Measurements from ENCODE around the gene IGF1R.

Gene IGF1R

DNA sequence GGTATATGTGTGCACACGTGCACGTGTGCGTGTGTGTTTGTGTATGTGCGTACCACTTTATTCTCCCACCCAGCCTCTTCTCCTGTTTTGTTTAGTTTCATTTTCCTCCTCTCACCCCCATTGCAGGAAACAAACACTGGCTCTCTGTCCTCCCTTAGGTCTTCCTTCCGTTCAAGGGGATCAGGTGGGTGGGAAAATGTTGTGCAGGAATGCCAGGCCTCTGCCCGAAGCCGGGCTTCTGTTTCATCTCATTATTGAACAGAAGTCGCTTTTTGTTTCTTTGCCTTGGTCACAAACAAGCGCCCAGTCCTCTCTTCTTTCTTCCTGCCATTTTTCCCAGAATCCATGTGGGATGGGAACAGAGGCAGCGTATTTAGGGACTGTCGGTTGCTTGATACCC is 69.6 kb downstream of the IGF1R start:
- H3K36me3 ChIP-seq (replicated peaks; ENCODE audit: low read depth, low read length): peaks cover 2% of the 10 kb centered on the region
- H3K79me2 ChIP-seq (ENCODE audit: low read length): peaks cover 57% of the 10 kb centered on the region
- H3K9me3 ChIP-seq (ENCODE audit: insufficient read depth, low read length): no peaks in the 10 kb centered on the region
- peaks cover 23% of the 10 kb centered on the region for H3K4me1 ChIP-seq (ENCODE audit: low read length)
- H3K27ac ChIP-seq (ENCODE audit: low read length): no peak overlapping the region
- H3K4me3 ChIP-seq (ENCODE audit: low read length): no peak overlapping the region
- peaks cover 63% of the 10 kb centered on the region for H4K20me1 ChIP-seq (ENCODE audit: insufficient read depth, low read length)
- TF ChIP-seq, protein P1, sequence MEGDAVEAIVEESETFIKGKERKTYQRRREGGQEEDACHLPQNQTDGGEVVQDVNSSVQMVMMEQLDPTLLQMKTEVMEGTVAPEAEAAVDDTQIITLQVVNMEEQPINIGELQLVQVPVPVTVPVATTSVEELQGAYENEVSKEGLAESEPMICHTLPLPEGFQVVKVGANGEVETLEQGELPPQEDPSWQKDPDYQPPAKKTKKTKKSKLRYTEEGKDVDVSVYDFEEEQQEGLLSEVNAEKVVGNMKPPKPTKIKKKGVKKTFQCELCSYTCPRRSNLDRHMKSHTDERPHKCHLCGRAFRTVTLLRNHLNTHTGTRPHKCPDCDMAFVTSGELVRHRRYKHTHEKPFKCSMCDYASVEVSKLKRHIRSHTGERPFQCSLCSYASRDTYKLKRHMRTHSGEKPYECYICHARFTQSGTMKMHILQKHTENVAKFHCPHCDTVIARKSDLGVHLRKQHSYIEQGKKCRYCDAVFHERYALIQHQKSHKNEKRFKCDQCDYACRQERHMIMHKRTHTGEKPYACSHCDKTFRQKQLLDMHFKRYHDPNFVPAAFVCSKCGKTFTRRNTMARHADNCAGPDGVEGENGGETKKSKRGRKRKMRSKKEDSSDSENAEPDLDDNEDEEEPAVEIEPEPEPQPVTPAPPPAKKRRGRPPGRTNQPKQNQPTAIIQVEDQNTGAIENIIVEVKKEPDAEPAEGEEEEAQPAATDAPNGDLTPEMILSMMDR (IDR thresholded peaks at IDR 0.05; ENCODE audit: low read depth, low read length): no peak
- TF ChIP-seq EZH2phosphoT487 (IDR thresholded peaks at IDR 0.05; ENCODE audit: low read depth): no peak
- no peak overlapping the region for H2AFZ ChIP-seq (ENCODE audit: low read depth, low read length)
- no peaks in the 10 kb centered on the region for H3K27me3 ChIP-seq (ENCODE audit: low read depth, low read length)
- H3K9ac ChIP-seq (ENCODE audit: low read length): no peak overlapping the region
- no peak overlapping the region for H3K4me2 ChIP-seq (ENCODE audit: low read length)

DNA sequence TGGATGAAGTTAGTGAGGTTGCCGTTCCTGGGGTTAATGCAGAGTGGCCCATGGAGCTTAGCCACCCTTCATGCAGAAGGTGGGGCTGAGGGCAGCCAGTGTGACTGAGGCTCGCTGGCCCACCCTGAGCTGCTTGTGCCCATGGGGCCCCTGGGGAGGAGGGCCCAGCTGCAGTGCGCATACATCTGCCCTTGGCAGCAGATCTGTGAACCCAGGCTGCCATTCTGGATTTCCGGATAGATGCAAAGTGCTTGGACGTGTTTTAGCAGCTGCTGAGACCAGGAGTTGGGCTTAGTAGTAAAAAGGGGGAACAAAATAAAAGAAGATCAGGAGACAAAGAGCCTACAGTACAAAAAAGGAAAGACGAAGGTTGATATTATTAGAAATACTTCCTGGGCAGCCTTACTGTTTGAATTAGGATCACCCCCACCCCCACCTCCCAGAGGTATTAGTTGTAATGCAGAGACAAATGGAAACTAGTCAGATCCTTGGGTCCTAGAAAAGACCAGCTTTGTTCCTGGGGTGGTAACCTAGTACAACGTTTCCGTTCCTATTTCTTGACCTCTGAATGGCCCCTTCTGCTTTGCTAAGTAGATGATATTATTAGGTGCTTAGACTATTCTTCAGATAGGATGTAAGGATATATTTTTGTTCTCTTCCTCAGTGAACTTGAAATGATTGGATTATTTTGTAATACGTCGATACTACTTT is 70.2 kb downstream of the IGF1R start:
- peaks cover 57% of the 10 kb centered on the region for H4K20me1 ChIP-seq (ENCODE audit: insufficient read depth, low read length)
- H3K9me3 ChIP-seq (ENCODE audit: insufficient read depth, low read length): no peaks in the 10 kb centered on the region
- H2AFZ ChIP-seq (ENCODE audit: low read depth, low read length): no peak overlapping the region
- no peak for TF ChIP-seq EZH2phosphoT487 (IDR thresholded peaks at IDR 0.05; ENCODE audit: low read depth)
- TF ChIP-seq, protein P1 (IDR thresholded peaks at IDR 0.05; ENCODE audit: low read depth, low read length): no peak
- H3K36me3 ChIP-seq (replicated peaks; ENCODE audit: low read depth, low read length): no peaks in the 10 kb centered on the region
- no peak overlapping the region for H3K4me2 ChIP-seq (ENCODE audit: low read length)
- H3K4me3 ChIP-seq (ENCODE audit: low read length): no peak overlapping the region
- H3K9ac ChIP-seq (ENCODE audit: low read length): no peak overlapping the region
- H3K27ac ChIP-seq (ENCODE audit: low read length): no peak overlapping the region
- H3K4me1 ChIP-seq (ENCODE audit: low read length): peaks cover 16% of the 10 kb centered on the region
- peaks cover 52% of the 10 kb centered on the region for H3K79me2 ChIP-seq (ENCODE audit: low read length)
- H3K27me3 ChIP-seq (ENCODE audit: low read depth, low read length): no peaks in the 10 kb centered on the region

DNA sequence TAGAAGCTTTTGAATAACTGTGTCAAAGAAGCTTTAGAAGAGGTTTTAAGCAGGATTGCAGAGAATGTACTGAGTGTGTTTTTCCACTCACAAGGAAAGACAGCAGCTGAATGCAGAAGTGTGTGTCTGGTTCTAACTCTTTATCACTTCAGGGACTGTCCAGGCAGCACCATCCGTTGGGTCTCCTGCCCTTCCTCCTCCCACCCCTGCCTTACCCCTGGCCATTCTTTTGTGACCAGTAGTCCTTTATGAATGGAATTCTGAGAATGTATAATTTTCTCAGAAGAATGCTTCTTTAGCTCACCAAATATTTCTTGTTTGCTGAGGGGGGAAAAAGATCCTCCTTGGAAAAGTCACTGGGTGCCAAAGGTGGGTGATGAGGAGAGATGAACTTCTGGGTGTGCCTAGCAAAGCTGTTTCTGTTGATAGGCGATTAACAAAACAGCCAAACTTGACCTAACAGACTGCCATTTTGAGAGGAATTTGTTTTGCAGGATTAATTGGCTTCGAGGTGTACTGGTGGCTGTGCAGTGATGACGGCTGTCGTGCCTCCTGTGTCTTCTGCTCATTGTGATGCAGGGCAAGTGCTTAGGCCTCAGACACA is 70.9 kb downstream of the IGF1R start:
- TF ChIP-seq, protein P1 (IDR thresholded peaks at IDR 0.05; ENCODE audit: low read depth, low read length): no peak
- TF ChIP-seq EZH2phosphoT487 (IDR thresholded peaks at IDR 0.05; ENCODE audit: low read depth): no peak
- H3K9ac ChIP-seq (ENCODE audit: low read length): no peak overlapping the region

DNA sequence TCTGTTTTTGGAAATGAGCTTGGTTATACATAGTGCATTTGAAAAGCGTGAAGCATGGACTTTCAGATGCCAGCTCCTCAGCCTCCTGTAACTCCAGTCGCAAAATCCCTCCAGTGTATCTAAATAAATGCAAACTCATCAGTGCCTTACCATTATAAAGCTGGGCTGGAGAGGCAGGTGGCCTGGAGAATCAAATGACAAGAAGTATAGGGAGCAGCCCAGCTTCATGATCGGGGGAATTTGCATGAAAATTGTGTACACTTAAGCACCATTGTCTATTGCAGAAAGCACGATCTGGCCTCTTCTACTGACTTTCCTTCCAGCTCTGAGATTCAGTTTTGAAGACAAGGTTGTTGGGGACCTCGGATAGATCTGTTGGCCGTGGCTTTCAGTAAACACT is 71.7 kb downstream of the IGF1R start:
- Histone ChIP-seq H3K9me3 (ENCODE audit: insufficient read depth, low read length) (no peaks in the 10 kb centered on the region), H2AFZ (ENCODE audit: low read depth, low read length) (no peak overlapping the region), H3K27ac (ENCODE audit: low read length) (no peak overlapping the region), H3K79me2 (ENCODE audit: low read length) (peaks cover 41% of the 10 kb centered on the region), H3K27me3 (ENCODE audit: low read depth, low read length) (no peaks in the 10 kb centered on the region), H3K4me1 (ENCODE audit: low read length) (peaks cover 9% of the 10 kb centered on the region), H4K20me1 (ENCODE audit: insufficient read depth, low read length) (peaks cover 42% of the 10 kb centered on the region), H3K9ac (ENCODE audit: low read length) (no peak overlapping the region), H3K36me3 (replicated peaks; ENCODE audit: low read depth, low read length) (no peaks in the 10 kb centered on the region), H3K4me2 (ENCODE audit: low read length) (no peak overlapping the region), H3K4me3 (ENCODE audit: low read length) (no peak overlapping the region)
- TF ChIP-seq, protein P1 (IDR thresholded peaks at IDR 0.05; ENCODE audit: low read depth, low read length): no peak
- TF ChIP-seq EZH2phosphoT487 (IDR thresholded peaks at IDR 0.05; ENCODE audit: low read depth): no peak

More for the DNA sequence above, 70.9 kb downstream of the IGF1R start:
- no peak overlapping the region for H2AFZ ChIP-seq (ENCODE audit: low read depth, low read length)
- H4K20me1 ChIP-seq (ENCODE audit: insufficient read depth, low read length): peaks cover 50% of the 10 kb centered on the region
- H3K4me3 ChIP-seq (ENCODE audit: low read length): no peak overlapping the region
- no peak overlapping the region for H3K4me2 ChIP-seq (ENCODE audit: low read length)
- H3K36me3 ChIP-seq (replicated peaks; ENCODE audit: low read depth, low read length): no peaks in the 10 kb centered on the region
- H3K27me3 ChIP-seq (ENCODE audit: low read depth, low read length): no peaks in the 10 kb centered on the region
- H3K4me1 ChIP-seq (ENCODE audit: low read length): peaks cover 10% of the 10 kb centered on the region
- H3K9me3 ChIP-seq (ENCODE audit: insufficient read depth, low read length): no peaks in the 10 kb centered on the region
- H3K79me2 ChIP-seq (ENCODE audit: low read length): peaks cover 45% of the 10 kb centered on the region
- H3K27ac ChIP-seq (ENCODE audit: low read length): no peak overlapping the region
